GM21447 (cell line): ENCODE data around the gene PDE1C.

Experiments used
- ATAC-seq: cut with Tn5 transposase; IDR thresholded peaks from one replicate; pipeline ENCODE4 v1.9.1; 2021; ENCODE audit not compliant: unreplicated experiment

The PDE1C gene

GRCh38 chr7:31720366-31720765 lies 349.8 kb downstream of the PDE1C start:
- ATAC-seq = no peak

GRCh38 chr7:31716355-31716754 lies 353.9 kb downstream of the PDE1C start:
- no peak for ATAC-seq

GRCh38 chr7:31710171-31710570 lies 360.0 kb downstream of the PDE1C start:
- ATAC-seq = no peak

GRCh38 chr7:31707089-31707488 lies 363.1 kb downstream of the PDE1C start:
- ATAC-seq = no peak

- ATAC-seq = no peak
Measured at GRCh38 chr7:31705377-31705776, 364.8 kb downstream of the PDE1C start.

- no peak for ATAC-seq
Measured at GRCh38 chr7:31702354-31702753, 367.9 kb downstream of the PDE1C start.
